ENCODE data around the gene TRIM24. TPM values are rescaled to one million over a fixed set of nuclear protein-coding genes. Genes with fewer than 3 reads are reported as not detected.
"Not testable (repeated sequence)": the region's sequence is repeated elsewhere in the genome, so short reads cannot be mapped to it uniquely, and the experiment has no call there.

TRIM24 gene
- total RNA-seq (63.1 and 64.1 TPM in 2 replicates), polyA plus RNA-seq (46.8 and 47.8 TPM in 2 replicates)

- 0% methylated on average over 11 of the region's 59 CpGs for WGBS (ENCODE audit: low lambda C conversion rate, missing lambda C conversion rate)
- H3K4me2 ChIP-seq: peak within 1 kb of the TSS; percentile 71
- H3K9me2 ChIP-seq (replicated peaks; ENCODE audit: insufficient read depth): no peaks in the 10 kb centered on the region
- H3K79me2 ChIP-seq: peaks cover 41% of the 10 kb centered on the region
- DNase-seq (ENCODE audit: low spot score): no peak
- no peaks in the 10 kb centered on the region for H3K9me3 ChIP-seq (ENCODE audit: low read depth)
- no peak for TF ChIP-seq EZH2 (IDR thresholded peaks at IDR 0.05; ENCODE audit: borderline replicate concordance)
- TF ChIP-seq EZH2phosphoT487 (IDR thresholded peaks at IDR 0.05; ENCODE audit: low read depth, severe bottlenecking, unreplicated experiment): no peak
- TF ChIP-seq, protein P1, sequence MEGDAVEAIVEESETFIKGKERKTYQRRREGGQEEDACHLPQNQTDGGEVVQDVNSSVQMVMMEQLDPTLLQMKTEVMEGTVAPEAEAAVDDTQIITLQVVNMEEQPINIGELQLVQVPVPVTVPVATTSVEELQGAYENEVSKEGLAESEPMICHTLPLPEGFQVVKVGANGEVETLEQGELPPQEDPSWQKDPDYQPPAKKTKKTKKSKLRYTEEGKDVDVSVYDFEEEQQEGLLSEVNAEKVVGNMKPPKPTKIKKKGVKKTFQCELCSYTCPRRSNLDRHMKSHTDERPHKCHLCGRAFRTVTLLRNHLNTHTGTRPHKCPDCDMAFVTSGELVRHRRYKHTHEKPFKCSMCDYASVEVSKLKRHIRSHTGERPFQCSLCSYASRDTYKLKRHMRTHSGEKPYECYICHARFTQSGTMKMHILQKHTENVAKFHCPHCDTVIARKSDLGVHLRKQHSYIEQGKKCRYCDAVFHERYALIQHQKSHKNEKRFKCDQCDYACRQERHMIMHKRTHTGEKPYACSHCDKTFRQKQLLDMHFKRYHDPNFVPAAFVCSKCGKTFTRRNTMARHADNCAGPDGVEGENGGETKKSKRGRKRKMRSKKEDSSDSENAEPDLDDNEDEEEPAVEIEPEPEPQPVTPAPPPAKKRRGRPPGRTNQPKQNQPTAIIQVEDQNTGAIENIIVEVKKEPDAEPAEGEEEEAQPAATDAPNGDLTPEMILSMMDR (IDR thresholded peaks at IDR 0.05; ENCODE audit: poor library complexity): no peak
- H3K27ac ChIP-seq: peak within 1 kb of the TSS; percentile 97
- peaks cover 12% of the 10 kb centered on the region for H4K20me1 ChIP-seq (ENCODE audit: insufficient read depth, poor library complexity, severe bottlenecking)
- peak within 1 kb of the TSS; percentile 42 for H2AFZ ChIP-seq
- H3K36me3 ChIP-seq (replicated peaks; ENCODE audit: insufficient read depth, low read depth): no peaks in the 10 kb centered on the region
- H3K4me3 ChIP-seq: peak within 1 kb of the TSS; percentile 79
- no peaks in the 10 kb centered on the region for H3K4me1 ChIP-seq (ENCODE audit: insufficient read depth)
- no peaks in the 10 kb centered on the region for H3K27me3 ChIP-seq
These were observed at the start of gene TRIM24 for GRCh38 chr7:138460176-138460648. TRIM24 (plus strand) TSS chr7:138460259; CDS start chr7:138460549, 290 bp downstream.

DNA sequence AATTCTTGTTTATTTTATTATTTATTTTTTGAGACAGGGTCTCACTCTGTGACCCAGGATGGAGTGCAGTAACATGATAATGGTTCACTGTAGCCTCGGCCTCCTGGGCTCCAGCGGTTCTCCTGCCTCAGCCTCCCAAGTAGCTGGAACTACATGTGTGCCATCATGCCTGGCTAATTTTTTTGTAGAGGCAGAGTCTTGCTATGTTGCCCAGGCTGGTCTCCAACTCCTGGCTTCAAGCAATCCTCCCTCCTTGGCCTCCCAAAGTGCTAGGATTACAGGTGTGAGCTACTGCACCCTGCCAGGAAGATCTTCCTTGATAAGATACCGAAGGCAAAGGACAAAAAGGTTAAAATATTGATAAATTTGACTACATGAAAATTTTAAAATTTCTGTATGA, 48.0 kb upstream of the TRIM24 start:
- H3K4me3 ChIP-seq; H3K36me3 ChIP-seq (replicated peaks; ENCODE audit: insufficient read depth, low read depth); H4K20me1 ChIP-seq (ENCODE audit: insufficient read depth, poor library complexity, severe bottlenecking); H3K4me1 ChIP-seq (ENCODE audit: insufficient read depth); H3K79me2 ChIP-seq; H3K27me3 ChIP-seq; H2AFZ ChIP-seq; H3K9me3 ChIP-seq (ENCODE audit: low read depth); H3K9me2 ChIP-seq (replicated peaks; ENCODE audit: insufficient read depth); H3K4me2 ChIP-seq; DNase-seq (ENCODE audit: low spot score); H3K27ac ChIP-seq: not testable (repeated sequence)
- 91% methylated on average over 3 of the region's 3 CpGs for WGBS (ENCODE audit: low lambda C conversion rate, missing lambda C conversion rate)

GRCh38 chr7:138412921-138413320, 47.1 kb upstream of the TRIM24 start:
- not testable (repeated sequence) for H3K79me2 ChIP-seq; H4K20me1 ChIP-seq (ENCODE audit: insufficient read depth, poor library complexity, severe bottlenecking); H3K9me3 ChIP-seq (ENCODE audit: low read depth); H3K27ac ChIP-seq; H3K9me2 ChIP-seq (replicated peaks; ENCODE audit: insufficient read depth); DNase-seq (ENCODE audit: low spot score); H3K4me3 ChIP-seq; H2AFZ ChIP-seq; H3K27me3 ChIP-seq; H3K4me2 ChIP-seq; H3K36me3 ChIP-seq (replicated peaks; ENCODE audit: insufficient read depth, low read depth); H3K4me1 ChIP-seq (ENCODE audit: insufficient read depth)
- WGBS (ENCODE audit: low lambda C conversion rate, missing lambda C conversion rate): 97% methylated on average over 6 of the region's 6 CpGs

DNA sequence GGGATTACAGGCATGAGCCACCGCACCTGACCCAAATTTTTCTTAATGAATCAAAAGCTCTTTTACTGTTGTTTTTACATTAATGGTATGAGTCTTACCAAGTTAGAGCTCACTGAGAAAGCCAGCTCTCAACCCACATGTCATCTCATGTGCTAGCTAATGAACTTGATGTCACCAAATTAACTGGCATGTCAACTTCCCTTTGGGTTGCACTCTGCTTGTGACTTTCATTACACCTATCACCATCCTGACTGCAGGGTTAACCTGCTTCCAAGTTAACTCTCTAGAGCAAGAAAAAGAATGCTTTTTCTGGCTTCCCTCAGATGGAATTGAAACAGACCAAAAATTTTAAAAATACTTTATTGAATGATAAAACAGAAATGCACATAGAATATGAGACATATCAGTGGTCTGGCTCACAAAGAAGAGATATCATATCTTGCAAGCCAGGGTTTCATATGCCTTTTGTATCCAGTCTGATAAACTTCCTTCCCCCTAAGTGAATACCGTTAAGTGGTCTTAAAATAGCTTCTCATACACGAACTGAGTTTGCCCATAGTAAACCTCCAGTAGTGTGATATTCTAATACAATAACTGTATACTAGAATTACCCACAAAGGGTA, 42.9 kb upstream of the TRIM24 start:
- Histone ChIP-seq H3K4me2 (peak overlapping the region; percentile 9), H3K4me1 (ENCODE audit: insufficient read depth) (no peaks in the 10 kb centered on the region), H3K27ac (peak overlapping the region; percentile 9), H3K27me3 (no peaks in the 10 kb centered on the region), H3K4me3 (no peak overlapping the region), H3K79me2 (no peaks in the 10 kb centered on the region), H3K36me3 (replicated peaks; ENCODE audit: insufficient read depth, low read depth) (no peaks in the 10 kb centered on the region), H4K20me1 (ENCODE audit: insufficient read depth, poor library complexity, severe bottlenecking) (no peaks in the 10 kb centered on the region), H3K9me2 (replicated peaks; ENCODE audit: insufficient read depth) (no peaks in the 10 kb centered on the region), H3K9me3 (ENCODE audit: low read depth) (no peaks in the 10 kb centered on the region), H2AFZ (no peak overlapping the region)
- 38% methylated on average over 3 of the region's 3 CpGs for WGBS (ENCODE audit: low lambda C conversion rate, missing lambda C conversion rate)
- DNase-seq (ENCODE audit: low spot score): no peak
- no peak for TF ChIP-seq EZH2phosphoT487 (IDR thresholded peaks at IDR 0.05; ENCODE audit: low read depth, severe bottlenecking, unreplicated experiment)
- TF ChIP-seq, protein P1 (IDR thresholded peaks at IDR 0.05; ENCODE audit: poor library complexity): no peak
- TF ChIP-seq EZH2 (IDR thresholded peaks at IDR 0.05; ENCODE audit: borderline replicate concordance): no peak

Measured in hepatocyte (in vitro differentiated cells).